ENCODE measurements around the gene OR6C74.
A peak's percentile ranks its signal among the peaks of the same experiment; 100 is the strongest.

Gene OR6C74

GRCh38 chr12:55244309-55244708, at the start of gene OR6C74:
OR6C74 (plus strand) TSS chr12:55244609; CDS start chr12:55247288, 2,679 bp downstream.
- DNase-seq = no peak

- no peak for DNase-seq
Measured at GRCh38 chr12:55220725-55221124, 23.7 kb upstream of the OR6C74 start, which contains the start of gene OR10A7. OR10A7 (plus strand) TSS chr12:55221025; CDS start chr12:55221025, 0 bp downstream.

GRCh38 chr12:55226523-55226922, 17.9 kb upstream of the OR6C74 start:
- no peak for DNase-seq

- no peak for DNase-seq
Measured at GRCh38 chr12:55227643-55228042, 16.8 kb upstream of the OR6C74 start.

GRCh38 chr12:55246159-55246558, 1.8 kb downstream of the OR6C74 start:
- no peak for DNase-seq

- no peak for DNase-seq
Measured at GRCh38 chr12:55250944-55251343, 6.5 kb downstream of the OR6C74 start.

GRCh38 chr12:55253281-55253680, 8.9 kb downstream of the OR6C74 start:
- no peak for DNase-seq

GRCh38 chr12:55256831-55257230, 12.4 kb downstream of the OR6C74 start:
- DNase-seq = no peak

GRCh38 chr12:55258303-55258702, 13.9 kb downstream of the OR6C74 start:
- peak; percentile 25 for DNase-seq

- no peak for DNase-seq
Measured at GRCh38 chr12:55280991-55281390, 36.6 kb downstream of the OR6C74 start.

- no peak for DNase-seq
Measured at GRCh38 chr12:55289999-55290398, 45.6 kb downstream of the OR6C74 start.

Measured in NCI-H2029 (cell line).